OCI-LY3 (cell line): ENCODE results near the gene HMGB1.

Experiments used
- EZH2phosphoT487 ChIP-seq: fragments of 200-600 bp; shearing (Covaris generic); IDR thresholded peaks from 2 replicates; pipeline ENCODE4 v1.6.1; 2018; ENCODE audit warnings: antibody characterized with exemption, mixed run types, low read depth
- TF ChIP-seq, protein P1 (sequence below): fragments of 200-600, 300-600 bp; sonication (generic); IDR thresholded peaks from 2 replicates; pipeline ENCODE4 v1.5.1; 2014; ENCODE audit warnings: antibody characterized with exemption, low read length, low read depth

GRCh38 chr13:30422054-30422839 is 43.5 kb downstream of the HMGB1 start, which contains the start of gene UBE2L5:
- TF ChIP-seq, protein P1, sequence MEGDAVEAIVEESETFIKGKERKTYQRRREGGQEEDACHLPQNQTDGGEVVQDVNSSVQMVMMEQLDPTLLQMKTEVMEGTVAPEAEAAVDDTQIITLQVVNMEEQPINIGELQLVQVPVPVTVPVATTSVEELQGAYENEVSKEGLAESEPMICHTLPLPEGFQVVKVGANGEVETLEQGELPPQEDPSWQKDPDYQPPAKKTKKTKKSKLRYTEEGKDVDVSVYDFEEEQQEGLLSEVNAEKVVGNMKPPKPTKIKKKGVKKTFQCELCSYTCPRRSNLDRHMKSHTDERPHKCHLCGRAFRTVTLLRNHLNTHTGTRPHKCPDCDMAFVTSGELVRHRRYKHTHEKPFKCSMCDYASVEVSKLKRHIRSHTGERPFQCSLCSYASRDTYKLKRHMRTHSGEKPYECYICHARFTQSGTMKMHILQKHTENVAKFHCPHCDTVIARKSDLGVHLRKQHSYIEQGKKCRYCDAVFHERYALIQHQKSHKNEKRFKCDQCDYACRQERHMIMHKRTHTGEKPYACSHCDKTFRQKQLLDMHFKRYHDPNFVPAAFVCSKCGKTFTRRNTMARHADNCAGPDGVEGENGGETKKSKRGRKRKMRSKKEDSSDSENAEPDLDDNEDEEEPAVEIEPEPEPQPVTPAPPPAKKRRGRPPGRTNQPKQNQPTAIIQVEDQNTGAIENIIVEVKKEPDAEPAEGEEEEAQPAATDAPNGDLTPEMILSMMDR: no peak
- TF ChIP-seq EZH2phosphoT487: no peak
